ENCODE results near the gene GRID2. TPM values are rescaled to one million over a fixed set of nuclear protein-coding genes. Genes with fewer than 3 reads are reported as not detected.

Gene GRID2
- total RNA-seq, 1 experiment from 2014 or later, result not detected

DNA sequence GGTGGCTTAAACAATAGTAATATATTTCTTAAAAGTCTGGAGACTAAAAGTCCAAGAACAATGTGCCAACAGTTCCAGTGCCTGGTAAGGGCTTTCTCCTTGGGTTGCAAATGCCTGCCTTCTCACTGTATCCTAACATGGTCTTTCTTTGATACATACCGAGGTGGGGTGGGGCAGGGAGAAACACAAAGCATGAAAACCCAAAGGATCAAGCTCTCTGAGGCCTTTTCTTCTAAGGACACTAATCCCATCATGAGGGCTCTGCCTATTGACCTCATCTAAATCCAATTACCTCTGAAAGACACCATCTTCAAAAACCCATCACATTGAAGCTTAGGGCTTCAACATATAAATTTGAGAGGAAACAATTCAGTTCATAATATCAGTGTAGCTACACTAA lies 311.3 kb downstream of the GRID2 start:
- no peak for DNase-seq (ENCODE audit: low read depth)
- in situ Hi-C loops (cut with HindIII; ENCODE audit: low pct_unique_long_range_greater_than_20kb, low sequenced_read_pairs), result no loop called here

DNA sequence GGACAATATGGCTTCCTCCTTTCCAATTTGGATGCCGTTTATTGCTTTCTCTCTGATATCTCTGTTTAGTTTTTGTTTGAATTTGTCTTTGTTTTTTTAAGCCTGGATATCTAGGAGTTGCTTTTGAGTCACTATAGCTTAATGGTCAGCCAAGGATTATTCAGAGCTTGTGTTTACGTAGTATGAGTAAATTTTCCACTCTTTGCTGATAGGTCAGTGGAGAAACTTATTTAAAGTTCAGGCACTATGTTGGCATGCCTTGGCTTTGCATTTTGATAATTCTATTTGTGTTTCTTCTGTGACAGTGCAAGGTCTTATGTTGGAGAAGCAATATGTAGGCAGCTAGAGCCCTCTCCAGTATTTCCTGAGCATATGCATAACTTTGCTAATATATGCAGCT lies 315.2 kb downstream of the GRID2 start:
- peak; percentile 8 for DNase-seq (ENCODE audit: low read depth)

DNA sequence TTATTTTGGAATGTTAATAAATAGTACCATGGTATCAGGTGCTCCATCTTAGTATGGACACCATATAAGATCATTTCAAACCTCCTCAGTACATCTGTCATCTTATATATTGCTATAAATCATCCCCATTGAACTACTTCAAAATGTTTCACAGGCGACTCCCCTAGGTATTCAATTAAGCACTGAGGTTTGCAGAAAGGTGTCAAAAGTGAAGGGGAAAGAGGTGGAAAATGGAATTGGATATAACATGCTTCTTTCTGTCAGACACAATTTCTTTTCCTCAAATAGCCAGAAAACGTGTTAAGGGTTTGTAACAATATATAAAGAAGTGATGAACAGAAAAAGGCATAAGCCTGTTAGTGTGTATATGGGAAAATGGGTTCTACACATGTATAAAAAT lies 325.5 kb downstream of the GRID2 start:
- in situ Hi-C loops (cut with HindIII; ENCODE audit: low pct_unique_long_range_greater_than_20kb, low sequenced_read_pairs), result no loop called here
- no peak for DNase-seq (ENCODE audit: low read depth)

More for the DNA sequence above, 315.2 kb downstream of the GRID2 start:
- in situ Hi-C loops (cut with HindIII; ENCODE audit: low pct_unique_long_range_greater_than_20kb, low sequenced_read_pairs), result no loop called here

DNA sequence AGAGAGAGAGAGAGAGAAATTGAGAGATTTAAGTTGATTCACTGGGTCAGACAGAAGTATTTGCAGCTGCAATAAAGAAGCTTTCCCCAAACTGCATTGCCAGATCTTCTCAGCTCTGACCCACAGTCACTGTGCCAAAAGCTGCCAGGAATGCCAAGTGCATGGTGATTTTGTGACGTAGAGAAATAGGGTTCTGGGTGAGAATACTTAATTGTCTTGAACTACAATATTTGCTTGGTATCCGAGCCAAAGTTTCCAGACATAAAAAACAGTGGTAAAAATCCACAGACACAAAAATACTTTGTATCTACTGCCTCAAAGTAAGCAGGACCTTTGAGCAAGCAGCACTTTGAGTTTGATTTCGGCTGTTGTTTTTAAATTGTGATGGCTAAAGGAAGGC lies 331.1 kb downstream of the GRID2 start:
- in situ Hi-C loops (cut with HindIII; ENCODE audit: low pct_unique_long_range_greater_than_20kb, low sequenced_read_pairs), result no loop called here
- no peak for DNase-seq (ENCODE audit: low read depth)

DNA sequence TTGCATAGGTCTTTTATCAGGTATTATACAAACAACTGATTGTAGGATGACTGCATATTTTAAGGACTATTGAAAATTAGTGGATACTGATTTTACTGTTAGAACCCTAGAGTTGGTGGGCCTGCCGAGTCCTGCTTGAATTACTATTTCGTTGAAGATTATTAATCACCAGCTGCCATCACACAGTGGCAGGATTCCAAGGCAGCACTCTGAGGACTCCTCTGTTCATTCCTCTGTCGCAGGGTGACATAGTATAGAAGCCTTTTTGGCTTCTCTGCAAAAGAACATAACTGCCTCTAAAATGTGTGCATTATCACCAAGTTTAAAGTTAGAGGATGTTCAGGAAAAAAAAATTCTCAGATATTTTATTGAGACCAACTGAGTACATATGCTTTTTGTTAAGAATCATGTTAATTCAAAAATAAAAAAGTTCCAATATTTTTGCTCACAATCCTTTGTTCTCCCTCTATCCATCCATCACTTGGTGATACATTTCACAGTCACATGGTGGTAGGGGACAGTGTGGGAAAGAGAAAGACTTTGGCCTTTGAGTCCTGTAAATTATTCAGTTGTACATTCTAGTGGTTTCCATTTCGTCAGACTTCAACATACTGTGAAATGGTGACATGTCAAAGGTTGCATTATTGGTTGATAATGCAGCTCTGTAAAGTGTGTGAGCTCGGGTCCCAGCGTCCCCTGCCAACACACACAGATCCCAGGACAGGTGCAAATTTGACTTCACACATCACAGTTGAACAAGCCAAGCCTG lies 332.5 kb downstream of the GRID2 start:
- in situ Hi-C loops (cut with HindIII; ENCODE audit: low pct_unique_long_range_greater_than_20kb, low sequenced_read_pairs), result no loop called here
- no peak for DNase-seq (ENCODE audit: low read depth)

DNA sequence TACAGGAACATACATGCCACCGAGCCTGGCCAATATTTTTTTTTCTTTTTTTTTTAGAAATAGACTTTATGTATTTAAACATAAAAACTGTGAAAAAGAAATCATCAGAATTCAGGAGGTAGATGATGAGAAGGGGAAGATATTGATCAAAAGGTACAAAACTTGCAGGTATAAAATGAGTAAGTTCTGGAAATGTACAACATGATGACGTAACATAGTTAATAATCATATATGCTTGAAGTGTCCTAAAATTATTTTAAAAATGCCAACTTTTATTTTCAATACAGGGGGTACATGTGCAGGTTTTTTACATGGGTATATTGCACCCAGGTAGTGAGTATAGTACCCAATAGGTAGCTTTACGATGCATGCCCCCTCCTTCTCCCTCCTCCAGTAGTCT lies 337.6 kb downstream of the GRID2 start:
- in situ Hi-C loops (cut with HindIII; ENCODE audit: low pct_unique_long_range_greater_than_20kb, low sequenced_read_pairs), result no loop called here
- no peak for DNase-seq (ENCODE audit: low read depth)

DNA sequence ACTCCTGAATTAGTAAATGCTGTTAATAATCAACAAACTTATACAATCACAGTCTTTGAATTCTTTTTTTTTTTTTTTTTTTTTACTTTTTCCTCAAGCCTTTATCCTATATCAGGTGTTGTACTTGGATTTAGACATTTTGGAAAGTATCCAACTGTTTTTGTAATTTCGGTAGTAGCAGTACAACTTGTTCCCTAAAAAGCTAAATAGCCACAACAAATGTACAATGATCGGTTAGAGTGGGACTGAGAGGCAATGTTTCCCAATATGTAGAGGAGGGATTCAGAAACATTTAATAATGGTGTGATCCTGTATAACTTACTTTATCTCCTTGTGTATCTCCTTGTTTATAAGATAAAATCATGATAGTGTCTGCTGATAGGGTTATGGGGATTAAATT lies 343.1 kb downstream of the GRID2 start:
- in situ Hi-C loops (cut with HindIII; ENCODE audit: low pct_unique_long_range_greater_than_20kb, low sequenced_read_pairs), result no loop called here
- DNase-seq (ENCODE audit: low read depth), result no peak

DNA sequence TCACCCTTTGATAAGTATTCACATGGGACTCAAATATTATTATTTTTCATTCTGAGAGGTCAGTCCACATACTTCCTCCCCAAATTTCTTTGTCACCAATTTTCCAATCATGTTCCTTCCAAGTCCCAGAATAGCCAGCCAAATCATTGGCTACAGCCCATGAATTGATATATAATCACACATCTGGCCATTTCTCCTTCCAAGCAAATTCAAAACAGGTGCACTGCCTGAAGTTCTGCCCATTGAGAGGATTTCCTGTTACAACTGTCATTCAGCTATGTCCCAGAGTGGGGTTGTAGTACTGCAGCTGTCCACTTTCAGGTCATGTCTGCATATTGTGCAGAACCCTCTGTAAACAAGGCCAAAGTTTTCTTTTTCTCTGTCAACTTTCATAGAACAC lies 347.8 kb downstream of the GRID2 start:
- no peak for DNase-seq (ENCODE audit: low read depth)
- in situ Hi-C loops (cut with HindIII; ENCODE audit: low pct_unique_long_range_greater_than_20kb, low sequenced_read_pairs), result no loop called here

DNA sequence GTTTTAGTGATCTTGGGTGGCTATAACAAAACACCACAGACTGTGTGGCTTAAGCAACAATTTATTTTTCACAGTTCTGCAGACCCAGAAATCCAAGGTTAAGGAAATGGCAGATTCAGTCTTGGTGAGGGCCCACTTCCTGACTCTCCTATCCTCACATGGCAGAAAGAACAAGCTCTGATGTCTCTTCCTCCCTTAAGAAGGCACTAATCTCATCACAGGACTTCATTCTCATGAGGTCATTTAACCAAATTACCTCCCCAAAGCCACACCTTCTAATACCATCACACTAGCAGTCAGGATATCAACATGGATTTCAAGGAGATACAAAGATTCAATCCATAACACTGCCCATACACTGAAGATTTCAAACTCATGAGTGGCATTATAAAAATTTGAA lies 350.3 kb downstream of the GRID2 start:
- in situ Hi-C loops (cut with HindIII; ENCODE audit: low pct_unique_long_range_greater_than_20kb, low sequenced_read_pairs), result no loop called here
- no peak for DNase-seq (ENCODE audit: low read depth)

DNA sequence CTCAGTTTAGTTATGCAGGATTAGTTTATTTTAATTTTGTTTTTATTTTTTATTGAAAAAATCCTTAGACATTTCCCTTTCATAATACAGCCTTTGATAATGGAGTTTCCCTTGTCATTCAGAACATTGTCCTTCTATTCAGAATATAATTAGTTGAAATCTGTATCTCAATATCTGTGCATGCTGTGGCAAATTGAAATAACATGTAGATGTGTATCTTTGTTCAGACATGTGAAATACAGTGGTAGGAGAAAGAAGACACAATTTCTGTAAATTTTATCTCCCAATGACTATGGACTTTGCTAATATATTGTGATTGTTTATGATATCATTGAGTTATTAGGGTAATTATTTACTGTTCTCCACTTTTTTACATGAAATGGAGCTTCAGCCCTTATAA lies 353.9 kb downstream of the GRID2 start:
- in situ Hi-C loops (cut with HindIII; ENCODE audit: low pct_unique_long_range_greater_than_20kb, low sequenced_read_pairs), result no loop called here
- DNase-seq (ENCODE audit: low read depth), result no peak

DNA sequence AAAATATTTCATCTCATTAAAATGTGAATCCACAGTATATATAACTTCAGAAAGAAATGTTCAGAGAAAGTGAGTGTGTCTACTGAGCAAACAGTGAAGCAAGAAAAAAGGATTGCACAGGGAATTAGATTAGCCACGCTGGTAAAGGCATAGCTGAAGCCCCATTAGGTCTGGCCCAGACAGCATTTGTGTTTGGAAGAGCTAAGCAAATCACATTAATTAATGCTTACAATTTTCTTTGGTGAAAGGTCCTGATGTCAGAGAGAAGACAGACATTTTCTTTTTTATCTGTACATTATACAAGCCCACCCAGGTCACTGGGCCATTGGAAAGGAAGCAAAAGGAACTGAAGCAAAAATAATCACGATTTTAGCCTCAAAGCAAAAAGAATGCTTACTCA lies 354.6 kb downstream of the GRID2 start:
- in situ Hi-C loops (cut with HindIII; ENCODE audit: low pct_unique_long_range_greater_than_20kb, low sequenced_read_pairs), result no loop called here
- no peak for DNase-seq (ENCODE audit: low read depth)

DNA sequence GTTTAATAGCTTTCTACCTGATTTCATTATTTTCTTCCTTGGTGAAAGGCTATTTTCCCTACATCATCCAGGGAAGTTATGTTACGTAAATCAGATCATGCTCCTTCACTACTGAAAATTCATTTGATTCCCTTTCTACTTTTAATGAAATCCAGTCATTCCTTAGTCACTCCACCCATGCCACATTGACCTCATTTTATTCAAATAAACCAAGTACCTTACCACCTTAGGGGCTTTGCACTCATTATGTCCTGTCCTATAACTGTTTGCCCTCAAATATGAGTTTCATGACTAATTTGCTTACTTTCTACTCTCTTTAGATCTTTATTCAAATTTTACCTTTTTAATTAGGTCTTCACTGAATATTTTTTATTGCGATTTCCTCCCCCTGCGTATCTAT lies 374.0 kb downstream of the GRID2 start:
- in situ Hi-C loops (cut with HindIII; ENCODE audit: low pct_unique_long_range_greater_than_20kb, low sequenced_read_pairs), result no loop called here
- no peak for DNase-seq (ENCODE audit: low read depth)

DNA sequence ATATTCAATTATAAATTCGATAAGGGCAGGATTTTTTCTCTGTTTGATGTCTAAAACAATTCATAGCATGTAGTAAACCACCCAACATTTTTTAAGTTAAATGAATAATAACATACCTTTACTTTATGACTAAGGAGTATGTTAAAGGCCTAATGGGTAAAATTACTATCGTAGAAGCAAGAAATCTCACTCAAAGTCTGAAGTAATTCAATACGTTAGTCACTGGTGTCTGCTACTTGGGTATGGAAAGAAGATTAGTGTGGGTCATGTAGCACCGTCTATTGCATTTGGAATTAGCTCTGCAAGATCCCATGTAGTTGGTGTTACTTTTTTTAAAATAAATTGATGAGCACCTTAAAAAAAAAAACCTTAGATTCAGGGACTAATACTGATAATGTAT lies 374.5 kb downstream of the GRID2 start:
- in situ Hi-C loops (cut with HindIII; ENCODE audit: low pct_unique_long_range_greater_than_20kb, low sequenced_read_pairs), result no loop called here
- no peak for DNase-seq (ENCODE audit: low read depth)

DNA sequence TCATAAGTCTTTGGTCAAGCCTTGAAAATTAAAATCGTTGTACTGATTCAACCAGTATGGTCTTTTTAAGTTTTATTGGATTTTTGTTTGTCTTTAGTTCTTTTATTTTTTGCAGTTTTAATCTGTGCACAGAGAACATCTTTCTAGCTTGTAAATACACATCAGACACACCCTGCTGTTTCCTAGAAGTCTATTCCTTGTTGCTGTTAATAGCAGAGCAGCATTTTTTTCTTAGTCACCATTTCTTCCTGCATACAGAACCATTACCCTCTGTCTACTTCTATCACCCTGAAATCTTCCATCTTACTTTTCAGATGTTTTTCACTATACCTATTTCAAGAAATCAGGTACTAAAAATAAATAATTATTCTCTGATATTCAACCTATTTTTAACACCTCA lies 375.4 kb downstream of the GRID2 start:
- in situ Hi-C loops (cut with HindIII; ENCODE audit: low pct_unique_long_range_greater_than_20kb, low sequenced_read_pairs), result no loop called here
- no peak for DNase-seq (ENCODE audit: low read depth)

DNA sequence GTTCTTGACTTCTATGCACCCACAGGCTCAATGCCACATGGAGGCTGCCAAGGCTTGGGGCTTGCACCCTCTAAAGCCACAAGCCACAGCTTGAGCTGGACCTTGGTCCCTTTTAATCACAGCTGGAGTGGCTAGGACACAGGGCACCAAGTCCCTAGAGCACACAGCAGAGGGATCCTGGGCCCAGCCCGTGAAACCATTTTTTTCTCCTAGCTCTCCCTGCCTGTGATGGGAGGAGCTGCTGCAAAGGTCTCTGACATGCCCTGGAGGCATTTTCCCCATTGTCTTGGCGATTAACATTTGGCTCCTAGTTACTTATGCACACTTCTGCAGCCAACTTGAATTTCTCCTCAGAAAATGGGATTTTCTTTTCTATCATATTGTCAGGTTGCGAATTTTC lies 410.9 kb downstream of the GRID2 start:
- in situ Hi-C loops (cut with HindIII; ENCODE audit: low pct_unique_long_range_greater_than_20kb, low sequenced_read_pairs), result no loop called here
- no peak for DNase-seq (ENCODE audit: low read depth)

DNA sequence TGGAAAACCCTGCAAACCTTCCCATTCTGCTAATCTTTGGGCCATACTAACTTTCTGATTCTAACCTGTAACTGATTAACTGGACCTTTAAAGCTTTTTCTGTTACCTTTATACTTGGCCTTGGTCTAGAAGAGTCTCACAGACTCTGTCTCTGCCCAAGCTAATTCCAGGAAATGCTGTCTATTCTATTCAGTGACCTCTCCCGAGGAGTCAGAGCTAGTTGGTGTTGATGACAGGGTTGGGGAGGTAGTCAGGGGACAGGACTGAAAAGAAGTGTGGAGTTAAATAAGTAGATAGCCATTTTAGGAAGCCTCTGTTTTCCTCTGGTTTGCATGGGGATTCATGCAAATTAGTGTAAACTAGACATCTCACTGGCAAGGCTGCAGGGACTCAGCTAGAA lies 429.5 kb downstream of the GRID2 start:
- no peak for DNase-seq (ENCODE audit: low read depth)

DNA sequence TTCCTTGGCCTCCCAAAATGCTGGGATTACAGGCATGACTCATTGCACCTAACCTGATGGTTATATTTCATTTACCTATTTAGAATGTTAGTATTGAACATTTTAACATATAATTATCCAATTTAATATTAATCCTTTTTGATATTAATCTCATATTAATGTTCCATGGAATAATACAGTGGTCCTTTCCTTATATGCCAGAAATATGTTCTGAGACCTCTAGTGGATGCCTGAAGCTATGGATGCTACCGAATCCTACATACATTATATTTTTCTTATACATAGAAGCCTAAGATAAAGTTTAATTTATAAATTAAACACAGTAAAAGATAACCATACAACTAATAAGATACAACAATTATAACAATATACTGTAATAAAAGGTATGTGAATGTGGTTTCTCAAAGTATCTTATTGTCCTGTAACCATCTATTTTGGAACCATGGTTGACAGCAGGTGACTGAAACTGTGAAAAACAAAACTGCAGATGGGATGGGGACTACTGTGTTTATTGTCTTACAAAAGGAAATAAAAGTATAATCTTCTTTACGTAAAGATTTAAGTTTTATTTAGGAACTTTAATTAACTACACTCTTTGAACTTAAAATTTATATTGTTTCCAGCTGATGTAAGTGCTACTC lies 431.4 kb downstream of the GRID2 start:
- DNase-seq (ENCODE audit: low read depth), result no peak
- in situ Hi-C loops (cut with HindIII; ENCODE audit: low pct_unique_long_range_greater_than_20kb, low sequenced_read_pairs), result no loop called here

More for the DNA sequence above, 429.5 kb downstream of the GRID2 start:
- in situ Hi-C loops (cut with HindIII; ENCODE audit: low pct_unique_long_range_greater_than_20kb, low sequenced_read_pairs), result no loop called here

DNA sequence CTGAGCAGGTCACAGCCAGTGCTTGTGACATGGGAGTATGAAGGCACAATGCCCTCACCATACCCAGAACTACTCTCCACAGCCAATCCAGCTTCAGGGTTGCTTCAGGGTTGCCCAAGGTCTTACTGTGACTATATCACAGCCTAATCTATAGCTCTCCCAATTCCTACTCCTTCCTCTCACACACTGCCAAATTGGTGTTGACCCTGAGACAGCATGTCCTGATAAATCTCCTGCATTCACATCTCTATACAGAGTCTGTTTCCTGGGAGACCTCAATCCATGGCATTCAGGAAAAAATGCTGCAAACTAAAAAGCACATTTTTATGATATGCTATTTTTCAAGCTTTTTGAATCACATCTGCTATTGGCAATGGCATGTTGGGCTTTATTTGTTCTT lies 456.7 kb downstream of the GRID2 start:
- in situ Hi-C loops (cut with HindIII; ENCODE audit: low pct_unique_long_range_greater_than_20kb, low sequenced_read_pairs), result no loop called here
- peak; percentile 1 for DNase-seq (ENCODE audit: low read depth)

DNA sequence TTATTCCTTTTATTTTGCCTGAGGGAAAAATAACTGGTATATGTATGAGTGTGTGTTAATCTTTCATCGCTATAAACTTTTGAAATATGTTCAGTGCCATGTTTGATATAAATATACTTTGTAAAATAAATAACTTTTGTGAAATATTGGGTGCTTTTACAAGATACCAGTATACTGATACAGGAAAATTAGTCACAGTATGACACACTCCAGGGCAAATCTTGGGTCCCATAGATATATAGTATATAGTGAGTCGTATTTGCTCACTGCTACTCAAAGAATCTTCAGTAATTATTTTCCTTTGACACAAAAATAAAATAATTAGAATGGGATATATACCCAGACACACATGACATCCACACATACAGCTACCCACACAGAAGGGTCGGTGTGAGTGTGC lies 472.3 kb downstream of the GRID2 start:
- in situ Hi-C loops (cut with HindIII; ENCODE audit: low pct_unique_long_range_greater_than_20kb, low sequenced_read_pairs), result no loop called here

DNA sequence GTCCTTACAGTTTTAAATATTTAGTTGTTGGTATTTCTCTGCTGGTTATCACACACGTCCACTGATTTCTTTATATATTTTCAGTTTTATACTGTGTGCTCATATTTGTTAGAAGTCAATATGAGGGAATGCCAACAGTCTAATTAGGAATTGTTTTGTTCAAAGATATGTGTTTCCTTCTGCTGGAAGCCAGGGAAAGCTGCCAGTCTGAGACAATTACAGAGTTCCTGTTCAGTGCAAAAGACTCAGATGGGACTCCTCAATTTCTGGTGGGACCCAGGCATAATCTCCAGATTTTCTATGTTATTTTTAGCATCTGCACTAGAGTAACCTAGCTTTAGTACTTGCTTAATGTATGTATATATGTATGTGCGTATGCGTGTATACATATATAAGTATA lies 486.0 kb downstream of the GRID2 start:
- in situ Hi-C loops (cut with HindIII; ENCODE audit: low pct_unique_long_range_greater_than_20kb, low sequenced_read_pairs), result no loop called here
- no peak for DNase-seq (ENCODE audit: low read depth)

More for the DNA sequence above, 472.3 kb downstream of the GRID2 start:
- DNase-seq (ENCODE audit: low read depth), result no peak

Measured in Caki2 (cell line).